GM08714 (cell line): ENCODE results near the gene TMEM115.

Experiments used
- H3K4me3 ChIP-seq: fragments of 200-500 bp; sonication (Bioruptor generic); 2 replicates; pipeline ENCODE4 v1.5.1; 2014; ENCODE audit warnings: mild to moderate bottlenecking, low read length, inconsistent platforms
- ZNF274 ChIP-seq: IDR thresholded peaks from 2 replicates; pipeline ENCODE4 v1.6.1; 2012; ENCODE audit warnings: mild to moderate bottlenecking, low read depth, low read length

TMEM115 gene

DNA sequence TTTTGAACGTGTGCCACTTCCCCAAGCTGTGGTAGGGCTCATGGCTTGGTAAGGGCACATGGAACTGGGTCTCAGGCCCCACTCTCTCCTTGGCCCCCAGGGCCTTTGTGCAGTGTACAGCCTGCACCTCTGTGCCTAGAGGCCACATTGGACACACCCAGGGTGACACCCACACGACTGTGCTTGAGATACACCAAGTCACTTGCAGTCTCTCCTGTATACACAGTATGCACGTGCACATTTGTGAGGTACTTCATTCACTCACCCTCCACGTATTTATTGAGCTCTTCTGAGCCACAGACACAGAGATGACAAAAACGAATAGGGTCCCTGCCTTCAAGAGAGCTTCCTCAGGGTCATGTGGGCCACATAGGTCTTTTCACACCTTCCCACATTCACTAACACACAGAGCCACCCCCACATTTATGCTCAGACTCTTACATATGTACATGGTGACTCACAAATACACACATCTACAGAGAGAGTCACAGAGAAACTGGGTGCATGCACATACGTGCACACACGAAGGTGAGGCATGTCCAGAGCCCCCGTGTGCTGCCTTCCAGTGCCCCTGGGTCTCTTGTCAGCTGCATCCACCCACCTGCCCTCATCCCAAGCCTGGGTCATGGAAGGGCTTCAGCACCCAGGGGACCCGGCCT, 9.8 kb upstream of the TMEM115 start:
- no peak for TF ChIP-seq ZNF274
- no peak overlapping the region for H3K4me3 ChIP-seq

DNA sequence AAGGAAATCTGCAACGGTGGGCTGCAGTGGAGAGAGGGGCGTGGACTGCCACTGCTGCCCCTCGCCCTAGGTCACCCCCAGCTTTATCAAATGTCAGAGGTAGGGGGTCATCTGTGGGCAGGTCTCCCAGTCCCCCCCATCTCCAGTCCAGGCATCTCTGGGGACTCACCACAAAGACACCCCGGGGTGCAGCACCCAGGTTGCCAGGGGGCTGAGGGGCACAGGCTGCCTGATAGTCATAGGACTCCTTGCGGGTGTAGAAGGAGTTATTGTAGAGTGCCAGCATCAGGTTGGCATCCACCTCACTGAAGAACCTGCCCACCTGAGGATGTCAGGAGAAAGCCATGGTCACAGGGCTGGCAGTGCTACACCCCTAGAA, 6.5 kb upstream of the TMEM115 start:
- no peak overlapping the region; the same call in 1 of the 2 replicates for H3K4me3 ChIP-seq
- no peak for TF ChIP-seq ZNF274

DNA sequence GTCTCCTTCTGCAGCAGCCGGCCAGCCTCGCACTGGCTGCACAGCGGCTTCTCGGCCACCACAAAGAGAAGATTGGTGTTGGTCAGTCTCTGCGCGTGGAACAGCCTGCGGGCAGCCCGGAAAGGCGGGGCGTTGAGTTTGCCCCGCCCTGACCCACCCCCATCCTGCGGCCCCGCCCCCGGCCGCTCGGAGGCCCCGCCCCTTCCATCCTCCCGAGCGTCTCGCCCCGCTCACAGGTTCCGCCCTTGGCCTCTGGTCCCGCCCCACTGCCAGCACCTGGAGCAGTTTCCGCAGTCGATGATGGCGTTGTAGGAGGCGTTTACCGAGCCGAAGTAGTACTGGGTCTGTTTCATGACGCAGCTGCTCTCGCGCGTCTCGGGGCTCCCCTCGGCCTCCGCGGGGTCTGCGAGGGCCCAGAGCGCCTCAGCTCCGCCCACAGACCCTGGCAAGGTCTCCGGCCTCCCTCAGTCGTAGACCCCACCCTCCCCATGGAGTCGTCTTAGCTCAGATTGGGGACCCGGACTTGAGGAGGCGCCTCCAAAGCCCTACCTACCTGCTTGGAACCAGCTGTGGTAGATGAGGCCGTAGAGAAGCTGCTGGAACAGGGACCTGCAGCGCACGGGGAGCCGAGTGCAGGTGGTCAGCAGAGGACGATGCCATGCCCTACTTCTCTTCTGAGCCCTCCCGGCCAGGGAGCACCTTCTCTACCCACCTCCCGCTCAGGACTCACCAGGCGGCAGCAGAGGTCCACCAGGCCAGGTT, 5.9 kb upstream of the TMEM115 start:
- no peak for TF ChIP-seq ZNF274
- peak overlapping the region; percentile 50; the same call in 1 of the 2 replicates for H3K4me3 ChIP-seq

DNA sequence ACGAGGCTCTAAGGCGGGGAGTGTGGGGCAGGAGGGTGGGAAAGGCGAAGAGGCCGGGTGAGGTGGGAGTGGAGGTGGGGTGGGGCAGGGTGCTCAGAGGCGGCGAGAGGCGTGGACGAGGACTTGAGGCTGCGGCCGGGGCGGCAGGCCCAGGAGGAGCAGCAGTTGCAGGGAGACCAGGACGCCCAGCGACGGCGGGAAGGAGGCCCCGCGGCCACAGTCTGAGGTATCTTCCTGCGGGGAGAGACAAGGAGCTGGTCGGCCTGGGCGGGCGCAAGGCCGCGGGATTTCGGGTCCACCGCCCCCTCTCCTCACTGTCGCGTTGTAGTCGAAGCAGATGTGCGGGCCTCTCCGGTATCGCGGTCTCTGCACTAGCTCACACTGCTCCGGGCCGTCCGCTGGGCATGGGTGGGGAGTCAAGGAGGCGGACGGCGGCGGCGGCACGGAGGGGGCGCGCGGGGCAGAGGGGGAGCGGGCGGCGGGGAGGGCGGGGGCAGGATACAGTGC, 5.3 kb upstream of the TMEM115 start:
- H3K4me3 ChIP-seq: no peak overlapping the region; the same call in 1 of the 2 replicates
- no peak for TF ChIP-seq ZNF274

- no peak overlapping the region for H3K4me3 ChIP-seq
- TF ChIP-seq ZNF274: no peak
Measured at GRCh38 chr3:50359760-50360110, 414 bp upstream of the TMEM115 start.

- no peak for TF ChIP-seq ZNF274
- peak overlapping the region; percentile 71 for H3K4me3 ChIP-seq
Measured at GRCh38 chr3:50358355-50358910, 888 bp downstream of the TMEM115 start.

GRCh38 chr3:50357481-50357880, 1.8 kb downstream of the TMEM115 start:
- TF ChIP-seq ZNF274: no peak
- H3K4me3 ChIP-seq: peak overlapping the region; percentile 71; the same call in 1 of the 2 replicates

GRCh38 chr3:50356553-50356952, 2.8 kb downstream of the TMEM115 start:
- no peak for TF ChIP-seq ZNF274
- H3K4me3 ChIP-seq: no peak overlapping the region; the same call in 1 of the 2 replicates

- H3K4me3 ChIP-seq: no peak overlapping the region; the same call in 1 of the 2 replicates
- TF ChIP-seq ZNF274: no peak
Measured at GRCh38 chr3:50355829-50356552, 3.3 kb downstream of the TMEM115 start.

- no peak for TF ChIP-seq ZNF274
- H3K4me3 ChIP-seq: no peak overlapping the region
Measured at GRCh38 chr3:50354850-50355249, 4.5 kb downstream of the TMEM115 start.

GRCh38 chr3:50354186-50354764, 5.0 kb downstream of the TMEM115 start:
- TF ChIP-seq ZNF274: no peak
- no peak overlapping the region for H3K4me3 ChIP-seq

- TF ChIP-seq ZNF274: no peak
- no peak overlapping the region for H3K4me3 ChIP-seq
Measured at GRCh38 chr3:50353245-50354004, 5.9 kb downstream of the TMEM115 start.

DNA sequence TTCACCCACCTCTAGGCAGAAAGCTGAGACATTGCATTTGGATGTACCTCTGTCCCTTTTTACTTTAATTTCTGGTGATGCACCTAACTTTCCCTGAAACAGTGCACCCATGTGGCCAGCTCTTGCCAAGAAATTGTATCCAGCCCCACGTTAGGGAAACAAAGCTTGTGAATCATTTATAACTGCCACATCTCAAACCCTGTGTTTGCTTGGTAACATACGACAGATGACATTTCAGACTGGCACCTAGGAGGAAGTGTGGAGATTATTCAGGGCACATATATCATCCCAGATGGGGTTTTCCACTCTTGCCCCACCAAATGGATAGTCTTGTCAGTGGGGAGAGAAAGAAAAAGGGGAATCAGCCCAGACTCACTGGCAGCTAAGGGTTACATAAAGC, 6.5 kb downstream of the TMEM115 start:
- TF ChIP-seq ZNF274: no peak
- no peak overlapping the region for H3K4me3 ChIP-seq

GRCh38 chr3:50351323-50351697, 8.0 kb downstream of the TMEM115 start:
- TF ChIP-seq ZNF274: no peak
- peak overlapping the region; percentile 87; the same call in 1 of the 2 replicates for H3K4me3 ChIP-seq
